Fibroblast of peridontal ligament (primary cell): ENCODE measurements around the gene FBXO24.
"Not testable (repeated sequence)": the region's sequence is repeated elsewhere in the genome, so short reads cannot be mapped to it uniquely, and the experiment has no call there.

Experiments used
- DNase-seq: peaks from one replicate; pipeline ENCODE4 v3.0.0-alpha.2; 2010; ENCODE audit errors: extremely low read depth

The FBXO24 gene, protein sequence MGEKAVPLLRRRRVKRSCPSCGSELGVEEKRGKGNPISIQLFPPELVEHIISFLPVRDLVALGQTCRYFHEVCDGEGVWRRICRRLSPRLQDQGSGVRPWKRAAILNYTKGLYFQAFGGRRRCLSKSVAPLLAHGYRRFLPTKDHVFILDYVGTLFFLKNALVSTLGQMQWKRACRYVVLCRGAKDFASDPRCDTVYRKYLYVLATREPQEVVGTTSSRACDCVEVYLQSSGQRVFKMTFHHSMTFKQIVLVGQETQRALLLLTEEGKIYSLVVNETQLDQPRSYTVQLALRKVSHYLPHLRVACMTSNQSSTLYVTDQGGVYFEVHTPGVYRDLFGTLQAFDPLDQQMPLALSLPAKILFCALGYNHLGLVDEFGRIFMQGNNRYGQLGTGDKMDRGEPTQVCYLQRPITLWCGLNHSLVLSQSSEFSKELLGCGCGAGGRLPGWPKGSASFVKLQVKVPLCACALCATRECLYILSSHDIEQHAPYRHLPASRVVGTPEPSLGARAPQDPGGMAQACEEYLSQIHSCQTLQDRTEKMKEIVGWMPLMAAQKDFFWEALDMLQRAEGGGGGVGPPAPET

DNA sequence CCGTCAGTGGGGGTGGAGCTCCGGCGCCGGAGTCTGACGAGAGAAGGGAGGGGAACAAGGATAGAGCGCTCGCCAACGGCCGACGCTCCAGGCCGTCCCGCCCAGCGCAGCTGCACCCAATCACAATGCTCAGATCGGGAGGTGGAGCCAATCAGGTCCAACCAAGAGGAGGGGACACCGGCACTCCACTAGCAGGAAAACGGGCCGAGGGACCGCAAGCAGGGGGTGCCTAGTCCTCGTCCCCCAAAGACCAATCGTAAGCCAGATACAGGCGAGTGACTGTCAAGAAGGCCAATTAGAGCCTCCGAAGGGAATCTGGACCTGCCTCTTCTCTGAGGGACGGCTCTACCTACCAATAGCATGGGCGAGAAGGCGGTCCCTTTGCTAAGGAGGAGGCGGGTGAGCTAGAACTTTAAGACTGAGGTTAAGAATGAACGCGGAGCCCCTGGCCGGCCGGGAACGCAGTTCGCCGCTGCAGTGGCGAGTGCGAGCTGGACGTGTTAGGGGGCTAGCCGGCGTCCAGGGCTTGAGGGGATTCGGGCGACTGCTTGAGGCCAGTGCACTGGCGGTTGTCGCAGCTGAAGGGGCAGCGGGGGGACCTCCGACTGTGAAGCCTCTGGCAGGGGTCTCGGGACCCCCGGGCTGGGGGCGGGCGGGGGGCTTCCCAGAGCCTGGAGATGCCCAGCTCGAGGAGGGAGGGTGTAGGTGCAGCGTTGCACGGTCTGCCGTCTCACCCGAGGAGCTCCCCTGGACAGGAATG lies at the start of gene FBXO24:
TSS of gene FBXO24 (plus strand) at position 63 of the 760 bp plus-strand sequence. CDS start at position 361, 298 bp downstream.
- peak; percentile 100 for DNase-seq

DNA sequence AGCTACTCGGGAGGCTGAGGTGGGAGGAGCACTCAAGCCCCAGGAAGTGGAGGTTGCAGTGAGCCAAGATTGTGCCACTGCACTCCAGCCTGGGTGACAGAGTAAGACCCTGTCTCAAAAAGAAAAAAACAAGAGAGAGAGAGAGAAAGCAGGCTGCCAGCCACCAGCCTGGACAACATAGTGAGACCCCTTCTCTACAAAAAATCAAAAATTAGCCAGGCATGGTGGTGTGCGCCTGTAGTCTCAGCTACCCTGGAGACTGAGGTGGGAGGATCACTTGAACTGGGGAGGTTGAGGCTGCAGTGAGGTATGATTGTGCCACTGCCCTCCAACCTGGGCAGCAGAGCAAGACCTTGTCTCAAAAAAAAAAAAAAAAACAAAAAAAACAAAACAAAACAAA lies 49.4 kb upstream of the FBXO24 start:
- not testable (repeated sequence) for DNase-seq

DNA sequence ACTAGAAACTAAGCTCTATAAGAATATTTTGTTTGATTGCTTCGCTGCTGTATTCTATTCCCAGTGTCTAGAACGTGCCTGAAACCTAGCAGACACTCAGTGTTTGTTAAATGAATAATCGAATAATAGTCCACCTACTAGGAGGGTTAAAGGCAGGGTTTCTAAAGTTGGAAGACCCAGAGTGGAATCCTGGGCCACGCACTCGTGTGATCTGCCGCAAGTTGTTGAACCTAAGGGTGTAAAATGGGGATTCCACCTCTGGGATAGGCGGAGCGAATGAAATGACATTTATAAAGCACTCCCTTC lies 47.8 kb upstream of the FBXO24 start:
- no peak for DNase-seq

DNA sequence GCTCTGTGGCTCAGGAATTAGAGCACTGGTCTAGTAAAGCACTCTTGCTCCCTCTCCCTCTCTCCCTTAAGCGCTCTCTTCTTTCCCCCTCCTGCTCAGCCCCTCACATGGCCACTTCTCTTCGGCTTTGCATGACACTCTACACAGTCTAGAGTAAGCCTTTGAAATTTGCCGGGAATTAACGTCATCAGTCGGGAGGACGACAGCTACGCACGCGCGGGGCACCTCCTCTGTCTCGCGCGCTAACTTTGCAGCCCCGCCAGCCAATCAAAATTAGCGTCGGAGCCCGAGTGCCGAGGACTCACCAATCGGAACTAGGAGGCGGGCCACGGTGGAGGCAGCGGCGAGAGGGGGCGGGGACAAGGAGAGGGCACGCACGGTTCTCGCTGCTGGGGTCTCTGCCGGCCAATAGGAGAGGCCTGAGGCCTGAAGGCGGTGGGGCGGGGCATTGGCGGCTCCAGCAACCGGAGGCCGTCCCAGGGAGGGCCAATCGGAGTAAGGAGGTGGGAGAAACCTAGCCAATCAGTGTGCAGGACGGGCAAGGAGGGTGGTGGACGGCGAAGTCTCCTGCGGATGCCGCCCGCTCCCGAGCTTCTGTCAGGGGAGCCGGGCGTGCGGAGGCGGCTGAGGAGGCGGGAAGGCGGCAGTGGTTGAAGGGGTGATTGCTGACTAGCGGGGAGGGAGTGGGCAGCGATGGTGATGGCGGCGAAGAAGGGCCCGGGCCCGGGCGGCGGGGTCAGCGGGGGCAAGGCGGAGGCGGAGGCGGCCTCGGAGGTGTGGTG lies 47.3 kb upstream of the FBXO24 start, which contains the start of gene AGFG2:
TSS of gene AGFG2 (plus strand) at position 550 of the 782 bp plus-strand sequence. CDS start at position 694, 144 bp downstream.
- DNase-seq: peak; percentile 99

DNA sequence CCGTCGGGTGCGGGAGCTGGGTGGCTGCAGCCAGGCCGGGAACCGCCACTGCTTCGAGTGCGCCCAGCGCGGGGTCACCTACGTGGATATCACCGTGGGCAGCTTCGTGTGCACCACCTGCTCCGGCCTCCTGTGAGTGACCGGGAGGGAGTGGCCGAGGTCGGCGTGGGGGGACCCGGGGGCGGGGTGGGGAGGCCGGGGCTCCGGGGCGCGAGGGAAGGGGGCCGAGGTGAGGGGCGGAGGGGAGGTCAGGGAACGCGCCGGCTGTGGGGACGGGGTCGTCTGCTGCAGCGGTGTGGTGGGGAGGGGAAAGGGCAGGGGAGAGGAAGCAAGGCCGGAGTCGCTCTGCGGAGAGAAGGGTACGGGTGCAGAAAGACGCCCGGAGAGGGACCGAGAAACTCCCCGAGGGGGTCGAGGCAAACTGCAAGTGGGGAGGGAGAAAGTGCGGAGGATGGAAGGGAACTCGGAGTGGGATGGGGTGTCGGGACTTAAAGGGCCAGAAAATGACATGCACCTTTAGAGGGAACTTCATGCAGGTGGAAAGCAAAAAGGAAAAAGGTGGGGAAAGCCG lies 46.6 kb upstream of the FBXO24 start:
- DNase-seq: no peak

DNA sequence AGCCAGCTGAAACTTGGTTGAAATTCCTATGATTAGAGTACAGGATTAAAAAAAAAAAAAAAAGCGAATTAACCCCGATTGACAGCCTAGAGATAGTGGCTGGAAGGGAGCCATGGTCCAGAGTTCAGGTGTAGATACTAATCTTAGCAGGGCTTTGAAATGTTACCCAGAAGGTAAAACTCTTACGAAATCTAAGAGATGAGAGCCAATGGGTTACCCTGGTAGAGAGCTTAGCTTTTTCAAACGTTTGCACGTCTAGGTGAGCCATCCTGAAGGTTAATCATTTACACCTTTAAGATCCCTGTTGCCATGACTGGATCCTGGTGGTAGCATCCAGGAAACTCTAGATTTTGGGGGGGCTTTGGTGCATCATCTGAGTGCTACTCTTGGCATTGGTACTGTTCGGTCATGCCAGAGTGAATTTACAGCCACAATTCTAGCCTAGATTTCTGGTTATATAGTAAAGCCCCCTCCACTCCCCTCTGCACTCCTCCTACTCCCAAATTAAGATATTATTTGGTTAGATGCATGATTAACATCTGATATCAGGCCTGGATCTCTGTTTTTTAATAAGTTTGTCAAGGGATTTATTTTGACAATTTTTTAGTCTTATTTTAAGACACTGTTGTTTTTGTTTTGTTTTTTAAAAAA lies 45.9 kb upstream of the FBXO24 start:
- no peak for DNase-seq

DNA sequence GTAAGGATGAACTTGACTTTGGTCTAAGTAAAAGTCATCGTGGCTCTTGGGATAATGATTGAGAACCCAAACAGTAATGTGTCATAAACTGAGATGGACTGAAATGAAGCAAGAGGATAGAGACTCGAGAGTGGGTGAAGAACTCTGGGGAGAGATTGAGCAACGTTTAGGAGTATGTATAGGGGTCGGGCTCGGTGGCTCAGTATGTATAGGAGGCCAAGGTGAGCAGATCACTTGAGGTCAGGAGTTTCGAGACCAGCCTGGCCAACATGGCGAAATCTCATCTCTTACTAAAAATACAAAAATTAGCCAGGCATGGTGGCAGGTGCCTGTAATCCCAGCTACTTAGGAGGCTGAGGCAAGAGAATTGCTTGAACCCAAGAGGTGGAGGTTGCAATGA lies 44.8 kb upstream of the FBXO24 start:
- DNase-seq: not testable (repeated sequence)

DNA sequence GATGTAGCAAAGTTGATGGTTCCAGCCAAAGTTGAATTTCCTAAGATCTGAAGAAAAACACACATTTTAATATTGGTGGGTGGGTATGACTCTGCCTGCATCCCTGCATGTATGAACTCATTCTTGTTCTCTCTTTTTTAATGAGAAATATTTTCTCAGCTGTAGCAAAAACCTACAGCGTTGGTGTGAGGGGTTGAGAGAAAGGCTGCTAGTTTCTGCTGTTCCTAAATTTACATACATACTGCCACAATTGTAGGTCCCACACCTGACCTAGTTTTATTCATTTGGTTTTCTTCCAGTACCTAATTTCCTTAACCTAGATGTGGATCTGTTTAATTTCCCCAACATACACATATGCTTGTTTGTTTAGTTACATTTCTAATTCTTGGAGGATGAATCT lies 42.5 kb upstream of the FBXO24 start:
- DNase-seq: no peak

DNA sequence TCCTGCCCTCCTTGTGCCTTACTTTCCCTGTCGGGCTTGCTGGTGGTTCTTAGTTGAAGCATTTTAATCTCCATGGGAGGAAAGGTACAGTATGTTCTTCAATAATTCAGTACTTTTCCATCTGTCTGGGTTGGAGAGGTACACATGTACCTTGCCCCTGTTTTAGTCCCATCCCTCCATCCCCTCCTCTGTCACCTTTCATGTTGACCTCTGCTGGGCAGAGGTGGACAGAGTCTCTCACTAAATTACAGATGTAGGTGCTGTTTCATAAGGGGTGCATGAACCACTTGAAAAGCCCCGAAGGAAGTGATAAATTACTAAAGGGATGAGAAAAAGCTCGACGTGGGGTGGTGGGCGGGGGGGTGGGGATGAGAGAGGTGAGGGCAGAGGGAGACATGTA lies 41.7 kb upstream of the FBXO24 start:
- no peak for DNase-seq

DNA sequence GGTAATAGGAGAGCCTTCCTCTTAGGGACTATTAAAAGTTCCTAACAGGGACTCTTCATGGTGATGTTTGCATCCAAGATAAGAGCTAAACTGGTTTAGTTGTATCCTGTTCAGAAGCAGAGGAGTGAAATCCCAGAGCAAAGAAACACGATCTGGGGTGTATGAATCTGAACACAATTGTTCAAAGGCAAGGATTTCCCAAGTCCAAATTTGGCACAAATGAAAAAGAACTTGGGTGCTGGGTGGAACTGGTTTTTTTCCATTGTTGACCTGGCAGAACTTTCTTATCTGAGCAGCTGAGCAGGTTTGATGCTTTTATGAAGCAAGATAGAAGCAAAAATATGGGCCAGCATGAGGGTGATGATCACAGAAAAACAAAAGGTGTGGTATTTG lies 41.2 kb upstream of the FBXO24 start:
- DNase-seq: peak; percentile 49

DNA sequence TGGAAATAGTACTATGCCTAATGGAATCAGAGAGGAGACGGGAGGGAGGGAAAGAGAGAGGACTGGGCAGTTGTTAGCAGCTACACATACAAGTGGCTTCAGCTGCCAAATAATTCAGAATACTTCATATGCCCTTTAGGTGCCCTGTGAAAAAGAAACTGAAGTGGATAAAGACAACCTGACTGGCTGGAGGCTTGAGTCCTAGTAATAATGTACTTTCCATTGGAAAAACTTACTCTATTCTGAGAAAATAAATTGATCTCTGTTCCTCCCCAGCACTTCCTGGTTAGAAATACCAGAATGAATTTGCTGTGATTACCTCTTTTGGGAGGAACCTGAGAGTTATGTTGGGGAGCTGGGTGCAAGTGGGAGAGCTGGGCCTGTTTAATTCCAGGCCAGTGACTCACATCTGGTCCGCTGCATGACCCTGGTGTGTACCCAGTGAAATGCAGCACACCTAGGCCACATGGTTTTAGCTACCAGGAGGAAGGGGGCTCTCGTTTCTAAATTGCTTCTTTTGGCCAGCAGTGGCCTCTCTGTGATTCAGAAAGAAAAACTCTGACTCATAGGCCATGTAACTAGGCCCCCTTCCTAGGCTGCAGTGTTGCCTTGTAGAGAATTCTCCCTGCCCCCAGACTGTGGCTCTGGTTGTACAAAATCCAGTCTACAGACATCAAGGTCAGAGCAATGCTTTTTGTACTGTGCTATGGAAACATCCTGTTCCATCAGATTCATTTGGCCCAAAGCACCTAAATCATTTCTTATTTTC lies 40.6 kb upstream of the FBXO24 start:
- peak; percentile 80 for DNase-seq

DNA sequence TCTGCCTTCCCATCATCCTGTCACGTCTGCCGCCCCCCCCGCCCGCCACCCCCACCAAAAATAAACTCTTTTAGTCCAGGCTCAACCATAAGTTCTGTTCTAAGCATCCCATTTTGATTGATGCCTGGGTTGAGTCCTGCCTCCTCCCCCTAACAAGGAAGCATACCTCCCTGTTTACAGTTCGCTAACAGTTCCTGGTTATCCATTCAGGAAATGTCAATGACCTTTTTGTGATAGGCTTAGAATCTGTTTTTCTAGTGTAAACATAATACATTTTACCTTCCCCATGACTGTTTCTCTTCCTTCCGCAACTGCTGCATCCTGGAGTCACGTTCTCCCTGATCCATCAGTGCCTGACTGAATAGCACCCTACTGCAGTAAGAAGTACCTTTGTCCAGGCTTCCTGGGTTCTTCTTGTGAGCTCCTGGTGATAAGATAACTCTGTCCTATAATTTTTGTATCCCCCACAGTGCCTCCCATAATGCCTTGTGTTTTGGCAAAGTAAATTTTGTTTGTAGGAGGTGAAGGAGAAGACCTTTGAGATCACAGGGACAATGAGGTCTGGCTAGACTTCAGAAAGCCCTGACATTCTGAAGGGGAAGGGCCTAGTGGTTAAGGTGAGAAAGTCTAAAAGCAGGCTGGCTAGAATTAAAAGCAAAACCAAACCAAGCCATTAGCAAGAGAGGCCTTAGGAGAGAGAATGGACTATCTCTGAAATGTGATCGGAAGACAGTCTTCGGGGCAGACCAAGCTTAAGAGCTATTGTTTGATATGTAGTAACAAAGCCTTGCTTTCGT lies 39.8 kb upstream of the FBXO24 start:
- no peak for DNase-seq

DNA sequence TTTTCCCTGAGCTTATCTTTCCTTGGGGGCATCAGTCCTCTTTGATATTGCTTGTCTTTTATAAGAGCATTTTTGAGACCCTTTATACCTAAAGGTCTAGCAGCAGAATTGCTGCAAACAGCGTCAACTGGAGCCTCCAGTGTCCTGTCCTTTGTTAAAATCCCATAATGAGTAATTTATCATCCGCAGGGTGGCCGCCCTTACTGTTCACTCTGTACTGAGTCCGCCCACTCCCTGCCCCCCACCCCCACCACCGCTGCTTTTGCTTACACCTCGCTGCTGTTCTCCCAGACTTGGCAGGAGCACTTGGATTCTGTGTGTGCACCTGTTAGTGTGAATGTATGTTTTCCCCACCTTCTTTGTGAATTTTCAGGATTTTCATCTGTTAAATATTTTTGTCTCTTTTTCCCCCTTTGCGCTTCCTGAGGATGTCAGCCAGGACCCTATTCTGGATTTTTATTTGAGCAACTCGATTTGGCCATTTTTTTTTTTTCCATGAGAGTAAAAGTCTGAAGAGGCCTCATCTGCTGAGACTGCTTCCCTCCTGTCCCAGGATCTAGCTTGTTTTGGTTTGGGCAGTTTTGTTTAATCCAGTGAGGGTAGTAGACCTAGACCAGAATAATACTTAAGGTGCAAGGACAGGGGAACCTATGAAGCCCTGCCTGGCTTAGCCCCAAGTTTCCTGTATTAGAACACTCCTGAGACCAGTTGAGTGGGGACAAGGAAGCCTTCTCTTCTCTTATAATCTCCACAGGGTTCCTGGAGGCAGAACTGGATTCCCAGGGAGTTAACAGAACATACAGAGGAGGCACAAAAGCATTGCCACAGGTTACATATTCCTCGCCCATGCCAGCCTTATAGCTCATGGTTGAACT lies 39.0 kb upstream of the FBXO24 start:
- no peak for DNase-seq

DNA sequence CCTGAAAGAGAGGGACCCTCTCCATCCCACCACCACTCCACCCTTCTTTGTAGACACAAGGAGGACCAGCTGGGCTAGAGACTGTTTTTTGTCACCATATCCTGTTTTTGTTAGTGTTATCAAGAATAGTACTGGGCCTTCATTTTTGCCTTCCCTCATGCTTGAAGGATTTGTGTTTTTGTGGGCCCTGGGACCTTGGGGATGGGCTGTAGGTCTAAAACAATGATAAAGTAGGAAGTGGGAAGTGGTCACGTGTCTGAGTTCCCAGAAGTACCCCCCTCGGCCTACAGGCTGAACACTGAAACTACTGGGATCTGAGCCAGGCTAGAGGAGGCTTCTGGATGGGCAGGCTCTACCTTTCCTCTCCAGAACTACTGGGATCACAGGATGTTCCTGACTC lies 38.3 kb upstream of the FBXO24 start:
- no peak for DNase-seq

DNA sequence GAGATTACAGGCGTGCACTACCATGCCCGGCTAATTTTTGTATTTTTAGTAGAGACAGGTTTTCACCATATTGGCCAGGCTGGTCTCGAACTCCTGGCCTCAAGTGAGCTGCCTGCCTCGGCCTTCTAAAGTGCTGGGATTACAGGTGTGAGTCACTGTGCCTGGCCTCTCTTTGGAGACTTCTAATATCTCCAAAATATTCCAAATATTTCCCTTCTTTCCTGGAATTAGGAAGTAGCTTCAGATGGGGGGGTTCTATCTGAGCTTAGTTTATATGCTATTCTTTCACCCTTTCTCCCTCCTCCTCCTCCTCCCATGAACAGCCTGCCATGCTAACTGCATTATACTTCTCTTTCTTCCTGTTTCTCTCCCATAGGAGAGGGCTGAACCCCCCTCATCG lies 37.7 kb upstream of the FBXO24 start:
- not testable (repeated sequence) for DNase-seq

DNA sequence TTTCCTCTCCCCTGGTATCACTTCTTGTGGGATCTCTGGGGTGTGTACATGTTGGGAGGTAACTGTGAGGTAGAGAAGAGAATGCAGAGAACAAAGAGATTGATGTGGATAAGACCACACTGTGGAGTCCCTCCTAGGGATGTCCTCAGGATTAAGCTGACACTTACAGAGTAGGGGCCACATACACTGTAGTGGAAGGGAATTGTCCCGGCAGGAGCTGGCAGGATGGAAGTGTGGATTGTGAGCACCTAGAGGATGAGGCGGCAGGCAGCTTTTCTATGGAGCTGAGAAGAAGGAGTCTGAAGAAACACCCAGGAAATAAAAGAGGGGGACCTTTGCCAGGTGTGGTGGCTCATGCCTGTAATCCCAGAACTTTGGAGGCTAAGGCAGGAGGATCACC lies 33.6 kb upstream of the FBXO24 start:
- DNase-seq: no peak

DNA sequence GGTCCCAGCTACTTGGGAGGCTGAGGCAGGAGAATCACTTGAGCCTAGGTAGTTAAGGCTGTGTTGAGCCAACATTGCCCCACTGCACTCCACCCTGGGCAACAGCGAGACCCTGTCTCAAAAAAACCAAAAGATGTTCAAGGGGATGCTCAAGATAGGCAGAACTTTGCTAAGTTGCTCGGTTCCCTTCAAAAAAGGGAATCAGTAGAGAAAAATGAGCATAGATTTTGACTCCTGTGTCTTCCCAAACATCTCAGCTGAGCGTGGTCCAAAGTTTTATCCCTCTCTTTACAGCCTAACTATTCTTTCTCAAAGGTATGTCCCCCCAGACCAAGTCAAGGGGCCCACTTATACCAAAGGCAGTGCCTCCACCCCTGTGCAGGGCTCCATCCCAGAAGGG lies 33.1 kb upstream of the FBXO24 start:
- no peak for DNase-seq

DNA sequence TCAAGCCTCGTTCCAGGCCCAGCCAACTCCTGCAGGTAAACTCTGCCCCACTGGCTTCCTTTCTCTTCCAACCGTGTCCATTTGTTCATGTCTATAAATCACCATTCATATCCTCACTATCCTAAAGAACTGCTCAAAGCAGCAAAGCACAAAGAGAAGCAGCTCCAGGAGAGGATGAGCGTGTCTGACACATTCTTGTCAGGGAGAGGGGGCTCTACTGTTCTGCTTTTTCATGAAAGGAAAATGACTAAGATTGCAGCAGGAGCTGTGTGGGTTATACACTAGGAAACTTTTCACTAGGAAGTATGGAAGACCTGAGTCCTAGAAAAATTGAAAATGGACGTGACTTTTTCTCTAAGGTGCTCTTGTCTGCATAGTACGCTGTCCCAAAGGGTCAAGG lies 30.4 kb upstream of the FBXO24 start:
- no peak for DNase-seq

DNA sequence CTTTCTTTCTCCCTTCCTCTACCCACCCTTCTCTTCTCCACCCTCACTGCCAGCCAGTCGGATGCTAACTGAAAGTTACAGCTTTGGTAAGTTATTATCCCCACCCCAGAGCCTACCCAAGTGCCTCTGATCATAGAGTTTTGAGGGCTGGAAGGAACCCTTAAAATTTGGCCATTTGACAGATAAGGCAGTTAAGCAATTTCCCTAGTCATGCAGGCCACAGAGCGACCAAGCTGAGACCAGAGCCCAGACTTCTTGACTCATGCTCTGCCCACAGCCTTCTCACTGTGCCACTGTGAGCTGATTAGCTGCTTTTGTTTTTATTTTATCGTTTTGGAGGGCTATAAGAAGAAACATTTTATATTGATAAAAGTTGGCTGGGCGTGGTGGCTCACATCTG lies 29.6 kb upstream of the FBXO24 start:
- DNase-seq: peak; percentile 82
